SK-N-SH treated with all-trans-retinoic acid at 6 μM for 48 hours (cell line): Measurements from ENCODE around the gene CLOCK.

Source experiments
- ATAC-seq: fragments of 200-7000 bp; cut with Tn5 transposase; 3 replicates; pipeline ENCODE4 v1.9.1; 2020; ENCODE audit warnings: mild to moderate bottlenecking, moderate library complexity
- BACH2 ChIP-seq: fragments of 250-450 bp; sonication (Bioruptor Pico); IDR thresholded peaks from 2 replicates; pipeline ENCODE4 v1.9.0; 2021; ENCODE audit warnings: mild to moderate bottlenecking, borderline replicate concordance
- CREB5 ChIP-seq: fragments of 250-450 bp; sonication (Bioruptor Pico); IDR thresholded peaks from 2 replicates; pipeline ENCODE4 v1.5.1; 2020; ENCODE audit warnings: low read depth, mild to moderate bottlenecking, moderate library complexity
- CSDC2 ChIP-seq: fragments of 250-450 bp; sonication (Bioruptor Pico); IDR thresholded peaks from 2 replicates; pipeline ENCODE4 v1.5.0; 2020; ENCODE audit warnings: mild to moderate bottlenecking, moderate library complexity
- ESRRG ChIP-seq: fragments of 250-450 bp; sonication (Bioruptor Pico); IDR thresholded peaks from 2 replicates; pipeline ENCODE4 v1.6.1; 2021; ENCODE audit warnings: mild to moderate bottlenecking
- GLIS3 ChIP-seq: fragments of 250-450 bp; sonication (Bioruptor Pico); IDR thresholded peaks from 2 replicates; pipeline ENCODE4 v1.5.0; 2020; ENCODE audit warnings: mild to moderate bottlenecking, moderate library complexity
- ISL1 ChIP-seq: fragments of 250-450 bp; sonication (Bioruptor Pico); IDR thresholded peaks from 2 replicates; pipeline ENCODE4 v2.1.2; 2022; ENCODE audit warnings: mild to moderate bottlenecking, moderate library complexity
- OSR1 ChIP-seq: fragments of 250-450 bp; sonication (Bioruptor Pico); IDR thresholded peaks from 2 replicates; pipeline ENCODE4 v1.8.0; 2022; ENCODE audit warnings: moderate library complexity, mild to moderate bottlenecking, inconsistent platforms
- PPARA ChIP-seq: fragments of 250-450 bp; sonication (Bioruptor Pico); IDR thresholded peaks from 2 replicates; pipeline ENCODE4 v1.5.0; 2020; ENCODE audit warnings: mild to moderate bottlenecking, borderline replicate concordance
- RARB ChIP-seq: fragments of 250-450 bp; sonication (Bioruptor Pico); IDR thresholded peaks from 2 replicates; pipeline ENCODE4 v1.8.0; 2021; ENCODE audit warnings: mild to moderate bottlenecking, moderate library complexity
- TCF4 ChIP-seq: fragments of 250-450 bp; sonication (Bioruptor Pico); IDR thresholded peaks from 2 replicates; pipeline ENCODE4 v1.8.0; 2021; ENCODE audit warnings: mild to moderate bottlenecking, moderate library complexity, borderline replicate concordance
- TOX ChIP-seq: fragments of 250-450 bp; sonication (Bioruptor Pico); IDR thresholded peaks from 2 replicates; pipeline ENCODE4 v1.8.0; 2021; ENCODE audit warnings: mild to moderate bottlenecking, moderate library complexity, borderline replicate concordance
- ZC3H10 ChIP-seq: fragments of 250-450 bp; sonication (Bioruptor Pico); IDR thresholded peaks from 2 replicates; pipeline ENCODE4 v1.5.1; 2021; ENCODE audit warnings: mild to moderate bottlenecking, moderate library complexity
- ZFP3 ChIP-seq: fragments of 250-450 bp; sonication (Bioruptor Pico); IDR thresholded peaks from 2 replicates; pipeline ENCODE4 v1.5.0; 2020; ENCODE audit warnings: mild to moderate bottlenecking, moderate library complexity
- ZFP30 ChIP-seq: fragments of 450-650 bp; formaldehyde crosslinking; IDR thresholded peaks from 2 replicates; pipeline ENCODE4 v1.5.0; 2022; ENCODE audit warnings: mild to moderate bottlenecking, moderate library complexity
- ZNF565 ChIP-seq: fragments of 450-650 bp; formaldehyde crosslinking; conservative IDR thresholded peaks from 2 replicates; pipeline ENCODE4 v1.5.0; 2020; ENCODE audit warnings: low read depth, mild to moderate bottlenecking, moderate library complexity
- TF ChIP-seq, protein P1 (sequence below): fragments of 250-450 bp; sonication (Bioruptor Pico); IDR thresholded peaks from 2 replicates; pipeline ENCODE4 v1.5.1; 2021; ENCODE audit warnings: mild to moderate bottlenecking, moderate library complexity
- TF ChIP-seq, protein P2 (sequence below): fragments of 250-450 bp; sonication (Bioruptor Pico); IDR thresholded peaks from 2 replicates; pipeline ENCODE4 v1.8.0; 2020; ENCODE audit warnings: mild to moderate bottlenecking, moderate library complexity, borderline replicate concordance
- TF ChIP-seq, protein P3 (sequence below): fragments of 250-450 bp; sonication (Bioruptor Pico); IDR thresholded peaks from 2 replicates; pipeline ENCODE4 v1.8.0; 2021; ENCODE audit warnings: low read depth, mild to moderate bottlenecking, moderate library complexity, borderline replicate concordance

Gene CLOCK

DNA sequence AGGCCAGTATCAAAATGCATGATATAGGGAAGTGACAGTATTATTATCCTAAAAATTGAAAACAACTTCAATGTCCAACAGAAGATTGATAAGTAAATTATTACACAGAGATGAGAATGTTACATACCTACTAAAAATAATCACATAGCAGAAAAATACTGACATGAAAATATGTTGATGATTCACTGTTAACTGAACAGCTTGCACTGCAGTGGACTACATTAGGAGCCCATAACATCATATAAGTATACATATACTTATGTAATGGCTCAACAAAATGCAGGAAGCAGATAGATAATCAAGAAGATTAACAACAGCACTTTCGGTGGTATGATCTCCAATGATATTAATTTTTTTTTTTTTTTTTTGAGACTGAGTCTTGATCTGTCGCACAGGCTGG is 7.1 kb downstream of the CLOCK start (continued):
- TF ChIP-seq, protein P1, sequence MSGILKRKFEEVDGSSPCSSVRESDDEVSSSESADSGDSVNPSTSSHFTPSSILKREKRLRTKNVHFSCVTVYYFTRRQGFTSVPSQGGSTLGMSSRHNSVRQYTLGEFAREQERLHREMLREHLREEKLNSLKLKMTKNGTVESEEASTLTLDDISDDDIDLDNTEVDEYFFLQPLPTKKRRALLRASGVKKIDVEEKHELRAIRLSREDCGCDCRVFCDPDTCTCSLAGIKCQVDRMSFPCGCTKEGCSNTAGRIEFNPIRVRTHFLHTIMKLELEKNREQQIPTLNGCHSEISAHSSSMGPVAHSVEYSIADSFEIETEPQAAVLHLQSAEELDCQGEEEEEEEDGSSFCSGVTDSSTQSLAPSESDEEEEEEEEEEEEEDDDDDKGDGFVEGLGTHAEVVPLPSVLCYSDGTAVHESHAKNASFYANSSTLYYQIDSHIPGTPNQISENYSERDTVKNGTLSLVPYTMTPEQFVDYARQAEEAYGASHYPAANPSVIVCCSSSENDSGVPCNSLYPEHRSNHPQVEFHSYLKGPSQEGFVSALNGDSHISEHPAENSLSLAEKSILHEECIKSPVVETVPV (CRISPR knock-in tag), result no peak
- TF ChIP-seq, all 23 proteins: peak for 0

- no peak for ATAC-seq
- no peak for TF ChIP-seq CREB5 (CRISPR knock-in tag)
- TF ChIP-seq, protein P2, sequence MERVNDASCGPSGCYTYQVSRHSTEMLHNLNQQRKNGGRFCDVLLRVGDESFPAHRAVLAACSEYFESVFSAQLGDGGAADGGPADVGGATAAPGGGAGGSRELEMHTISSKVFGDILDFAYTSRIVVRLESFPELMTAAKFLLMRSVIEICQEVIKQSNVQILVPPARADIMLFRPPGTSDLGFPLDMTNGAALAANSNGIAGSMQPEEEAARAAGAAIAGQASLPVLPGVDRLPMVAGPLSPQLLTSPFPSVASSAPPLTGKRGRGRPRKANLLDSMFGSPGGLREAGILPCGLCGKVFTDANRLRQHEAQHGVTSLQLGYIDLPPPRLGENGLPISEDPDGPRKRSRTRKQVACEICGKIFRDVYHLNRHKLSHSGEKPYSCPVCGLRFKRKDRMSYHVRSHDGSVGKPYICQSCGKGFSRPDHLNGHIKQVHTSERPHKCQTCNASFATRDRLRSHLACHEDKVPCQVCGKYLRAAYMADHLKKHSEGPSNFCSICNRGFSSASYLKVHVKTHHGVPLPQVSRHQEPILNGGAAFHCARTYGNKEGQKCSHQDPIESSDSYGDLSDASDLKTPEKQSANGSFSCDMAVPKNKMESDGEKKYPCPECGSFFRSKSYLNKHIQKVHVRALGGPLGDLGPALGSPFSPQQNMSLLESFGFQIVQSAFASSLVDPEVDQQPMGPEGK, result no peak
These were observed 8.2 kb downstream of the CLOCK start for GRCh38 chr4:55538531-55538930.

- TF ChIP-seq TCF4 (CRISPR knock-in tag) (no peak), ZC3H10 (no peak), BACH2 (no peak), ZFP3 (CRISPR knock-in tag) (no peak), CREB5 (CRISPR knock-in tag) (no peak), ZFP30 (CRISPR knock-in tag) (no peak), ZNF565 (CRISPR knock-in tag) (no peak), PPARA (CRISPR knock-in tag) (no peak), RARB (no peak), CSDC2 (CRISPR knock-in tag) (no peak), OSR1 (no peak), ISL1 (CRISPR knock-in tag) (no peak), TOX (CRISPR knock-in tag) (no peak), ESRRG (no peak), GLIS3 (CRISPR knock-in tag) (no peak)
- TF ChIP-seq, protein P3, sequence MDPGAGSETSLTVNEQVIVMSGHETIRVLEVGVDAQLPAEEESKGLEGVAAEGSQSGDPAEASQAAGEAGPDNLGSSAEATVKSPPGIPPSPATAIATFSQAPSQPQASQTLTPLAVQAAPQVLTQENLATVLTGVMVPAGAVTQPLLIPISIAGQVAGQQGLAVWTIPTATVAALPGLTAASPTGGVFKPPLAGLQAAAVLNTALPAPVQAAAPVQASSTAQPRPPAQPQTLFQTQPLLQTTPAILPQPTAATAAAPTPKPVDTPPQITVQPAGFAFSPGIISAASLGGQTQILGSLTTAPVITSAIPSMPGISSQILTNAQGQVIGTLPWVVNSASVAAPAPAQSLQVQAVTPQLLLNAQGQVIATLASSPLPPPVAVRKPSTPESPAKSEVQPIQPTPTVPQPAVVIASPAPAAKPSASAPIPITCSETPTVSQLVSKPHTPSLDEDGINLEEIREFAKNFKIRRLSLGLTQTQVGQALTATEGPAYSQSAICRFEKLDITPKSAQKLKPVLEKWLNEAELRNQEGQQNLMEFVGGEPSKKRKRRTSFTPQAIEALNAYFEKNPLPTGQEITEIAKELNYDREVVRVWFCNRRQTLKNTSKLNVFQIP (CRISPR knock-in tag), result no peak
- TF ChIP-seq, protein P2, result no peak
- TF ChIP-seq, protein P1 (CRISPR knock-in tag), result no peak
- no peak for ATAC-seq
These were observed 12.4 kb downstream of the CLOCK start for GRCh38 chr4:55534306-55534705.

GRCh38 chr4:55530691-55531090 is 16.0 kb downstream of the CLOCK start:
- no peak for TF ChIP-seq GLIS3 (CRISPR knock-in tag)
- no peak for TF ChIP-seq CSDC2 (CRISPR knock-in tag)
- TF ChIP-seq, protein P2, result no peak
- TF ChIP-seq TOX (CRISPR knock-in tag), result no peak
- TF ChIP-seq, protein P1 (CRISPR knock-in tag), result no peak
- TF ChIP-seq ZNF565 (CRISPR knock-in tag), result no peak
- TF ChIP-seq ESRRG, result no peak

More at GRCh38 chr4:55530691-55531090, 16.0 kb downstream of the CLOCK start:
- no peak for ATAC-seq
